HG03196 (cell line): ENCODE measurements around the gene ALPI.

ENCODE experiments used
- ATAC-seq: cut with Tn5 transposase; IDR thresholded peaks from one replicate; pipeline ENCODE4 v1.9.1; 2021; ENCODE audit not compliant: unreplicated experiment

ALPI gene

DNA sequence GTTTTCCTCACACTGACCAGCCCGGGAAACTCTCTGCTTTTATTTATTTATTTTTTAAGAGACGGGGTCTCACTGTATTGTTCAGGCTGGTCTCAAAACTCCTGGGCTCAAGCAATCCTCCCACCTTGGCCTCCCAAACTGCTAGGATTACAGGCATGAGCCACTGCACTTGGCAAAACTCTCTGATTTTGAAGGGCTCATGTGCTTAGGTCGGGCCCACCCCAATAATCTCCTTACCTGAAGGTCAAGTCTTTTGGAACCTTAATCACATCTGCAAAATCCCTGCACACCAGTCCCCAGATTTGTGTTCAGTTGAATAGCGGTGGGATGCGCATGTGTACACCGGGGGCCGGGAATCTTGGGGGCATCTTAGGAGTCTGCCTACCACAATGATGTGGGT lies 39.3 kb downstream of the ALPI start:
- ATAC-seq, result no peak

- ATAC-seq, result no peak
These were observed 40.7 kb downstream of the ALPI start for GRCh38 chr2:232496501-232497270.

GRCh38 chr2:232497348-232497747 lies 41.4 kb downstream of the ALPI start:
- ATAC-seq, result no peak

DNA sequence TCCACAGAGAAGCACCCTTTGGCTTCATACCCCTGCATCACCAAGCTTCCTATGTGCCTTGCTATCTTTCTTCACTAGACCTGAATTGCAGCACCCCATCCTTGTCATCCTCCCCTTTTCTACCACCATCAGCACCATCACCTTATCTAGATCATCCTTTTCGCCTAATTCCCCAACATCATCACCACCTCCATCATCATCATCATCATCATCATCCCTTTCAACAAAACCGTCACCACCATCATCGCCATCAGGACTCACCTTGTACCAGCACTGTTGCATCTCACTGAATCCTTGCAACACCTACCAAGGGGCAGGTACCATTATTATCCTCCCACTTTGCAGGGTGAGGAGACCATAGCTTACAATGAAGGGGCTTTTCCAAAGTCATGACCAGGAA lies 42.5 kb downstream of the ALPI start:
- no peak for ATAC-seq

DNA sequence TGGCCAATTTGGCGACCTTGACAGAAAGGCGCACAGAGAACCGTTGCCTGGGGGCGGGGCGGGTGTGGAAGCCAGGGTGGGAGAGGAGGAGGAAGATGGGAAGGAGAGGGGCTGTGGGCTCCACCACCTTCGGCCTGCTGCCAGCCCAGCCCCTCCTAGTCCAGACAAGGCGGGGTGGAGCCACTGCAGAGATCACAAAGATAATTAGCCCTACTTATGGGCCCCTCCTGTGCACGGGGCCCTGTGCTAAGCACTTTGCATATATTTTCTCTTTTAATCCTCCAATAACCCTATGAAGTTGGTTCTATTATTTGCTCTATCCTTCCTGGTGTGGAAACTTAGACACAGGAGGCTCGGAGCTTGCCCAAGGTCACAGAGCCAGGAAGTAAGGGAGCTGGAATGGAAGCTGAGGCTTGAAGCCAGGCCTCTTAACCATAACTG lies 45.4 kb downstream of the ALPI start:
- no peak for ATAC-seq

- no peak for ATAC-seq
These were observed 45.9 kb downstream of the ALPI start for GRCh38 chr2:232501794-232502390.

DNA sequence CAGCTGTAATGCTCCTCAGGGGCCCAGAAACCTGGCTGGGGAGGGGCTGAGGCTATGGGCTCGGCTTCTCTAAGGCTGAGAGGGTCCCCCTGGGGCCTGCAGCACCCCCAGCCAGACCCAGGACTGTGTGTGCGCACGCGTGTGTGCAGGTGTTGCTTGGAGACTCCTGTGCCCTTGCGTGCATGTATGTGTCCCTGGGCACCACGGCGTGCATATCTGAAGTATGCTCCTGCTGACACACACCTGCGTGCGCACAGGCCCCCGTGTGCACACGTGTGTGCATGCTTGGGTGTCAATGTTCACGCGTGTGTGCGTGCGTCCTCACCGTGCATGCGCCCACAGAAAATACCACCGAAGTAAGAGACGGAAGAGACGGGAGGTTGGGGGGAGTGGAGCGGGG lies 46.6 kb downstream of the ALPI start:
- no peak for ATAC-seq

DNA sequence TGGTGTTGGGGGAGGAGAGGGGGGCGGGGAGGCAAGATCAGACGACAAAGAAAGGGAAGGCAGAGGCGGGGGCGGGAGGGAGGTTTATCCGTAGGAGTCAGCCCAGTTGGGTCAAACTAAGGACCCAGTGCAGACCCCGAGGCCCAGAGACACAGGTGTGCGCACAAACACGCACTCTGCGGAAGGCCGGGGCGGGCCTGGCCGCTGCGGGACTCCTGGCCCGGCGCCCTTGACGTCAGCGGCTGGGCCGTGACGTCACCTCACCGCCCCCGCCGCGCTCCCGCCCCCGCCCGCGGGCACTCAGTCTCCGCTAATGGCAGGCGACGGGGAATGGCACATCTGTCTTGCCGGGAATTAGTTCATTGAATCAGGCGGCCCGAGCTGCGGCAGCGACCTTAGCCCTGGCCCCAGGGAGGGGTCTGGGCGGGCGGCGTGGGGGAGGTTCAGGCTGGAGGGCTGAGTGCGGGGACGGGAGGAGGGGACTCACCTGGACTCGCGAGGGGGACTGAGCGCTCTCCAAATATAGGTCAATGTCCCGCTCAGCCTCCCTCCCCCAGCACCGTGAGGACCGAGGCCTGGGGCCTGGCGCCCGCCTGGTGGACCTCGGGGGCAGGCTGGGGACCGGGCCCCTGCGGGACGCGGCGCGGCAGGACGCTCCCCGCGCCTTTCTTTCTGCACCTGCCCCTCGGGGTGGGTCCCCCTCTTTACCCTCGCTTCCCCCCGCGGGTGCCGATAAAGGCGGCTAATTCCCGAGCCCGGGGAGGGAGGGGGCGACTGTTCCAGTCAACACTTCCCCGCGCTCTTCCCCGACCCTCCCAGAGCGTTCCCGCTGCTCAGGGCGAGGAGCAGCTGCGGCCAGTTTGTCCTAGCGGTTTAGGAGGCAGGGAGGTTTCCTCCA lies 47.2 kb downstream of the ALPI start:
- ATAC-seq, result no peak

DNA sequence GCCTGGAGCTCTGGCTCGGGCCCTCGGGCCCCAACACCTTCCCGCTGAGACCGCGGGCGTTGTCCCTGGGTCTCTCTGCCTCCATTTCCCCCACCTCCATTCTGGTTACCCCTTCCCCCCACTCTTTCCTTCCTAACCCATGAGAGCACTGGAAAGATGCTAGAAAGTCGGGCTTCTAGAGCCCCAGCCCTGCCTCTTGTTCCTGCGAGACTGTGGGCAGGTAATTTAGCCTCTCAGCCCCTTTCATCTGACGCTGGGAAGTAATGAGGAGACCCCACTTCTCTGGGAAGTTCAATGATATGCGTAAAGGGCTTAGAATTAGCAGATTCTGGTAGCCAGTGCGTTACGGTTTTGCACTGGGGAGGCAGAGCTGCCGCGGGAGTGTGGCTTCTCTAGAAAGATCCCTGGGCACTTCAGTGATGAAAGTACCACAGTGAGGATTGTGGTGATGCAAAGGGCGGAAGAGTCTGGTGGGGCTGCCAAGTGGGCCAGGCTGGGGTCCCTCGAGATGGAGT lies 47.9 kb downstream of the ALPI start:
- ATAC-seq, result no peak

DNA sequence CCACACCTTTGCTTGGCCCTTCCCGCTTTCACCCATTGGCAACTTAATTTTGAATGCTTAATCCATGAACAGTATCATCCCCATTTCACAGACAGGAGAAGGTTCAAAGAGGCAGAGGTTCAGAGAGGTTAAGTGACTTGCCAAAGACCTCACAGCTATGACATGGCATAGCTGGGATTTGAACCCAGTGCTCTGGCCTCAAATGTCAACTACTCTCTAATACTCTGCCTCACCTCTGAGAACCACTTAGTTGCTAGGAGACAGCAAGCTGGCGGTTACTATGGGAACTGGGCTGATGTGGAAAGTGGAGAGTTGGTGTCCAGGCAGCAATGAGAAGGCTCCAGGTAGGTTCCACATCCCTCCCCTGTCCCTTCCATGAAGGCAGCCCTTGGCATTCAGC lies 48.5 kb downstream of the ALPI start:
- ATAC-seq, result no peak

DNA sequence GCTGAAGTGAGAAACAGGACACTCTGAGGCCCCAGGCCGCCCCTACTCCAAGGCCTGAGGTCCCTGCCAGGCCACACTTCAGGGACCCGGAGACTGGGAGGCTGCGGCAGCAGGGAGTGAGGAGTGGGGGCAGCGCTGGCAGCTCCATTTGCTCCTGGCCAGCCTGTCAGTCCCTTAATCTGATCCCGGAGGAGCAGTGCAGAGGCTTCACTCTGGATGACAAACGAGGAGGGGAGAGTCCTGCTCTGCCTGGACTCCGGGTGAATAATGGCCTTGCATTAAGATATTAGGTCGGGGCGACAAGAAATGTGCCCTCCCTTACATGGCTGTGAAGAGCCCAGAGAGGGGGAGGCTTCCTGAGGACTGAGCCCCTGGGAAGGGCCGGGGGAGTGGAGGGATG lies 49.9 kb downstream of the ALPI start:
- ATAC-seq, result no peak

DNA sequence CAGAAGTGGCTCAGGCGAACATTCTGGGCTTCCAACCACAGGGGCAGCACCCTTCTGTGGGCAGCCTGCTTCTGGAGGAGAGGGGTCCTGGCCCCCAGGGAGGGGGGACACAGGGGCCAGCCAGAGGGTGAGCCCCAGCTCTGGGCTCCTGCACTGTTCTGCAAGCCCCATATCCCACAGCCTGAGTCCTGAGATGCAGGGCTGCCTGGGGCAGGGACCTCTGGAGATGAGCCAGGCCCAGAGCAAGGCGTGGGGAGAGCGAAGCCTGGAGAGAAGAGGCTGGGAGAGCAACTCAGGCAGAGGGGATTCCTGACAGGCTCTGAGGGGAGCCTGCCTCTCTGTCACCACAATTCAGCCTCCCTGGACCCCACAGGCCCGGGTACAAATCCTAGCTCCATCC lies 50.8 kb downstream of the ALPI start:
- no peak for ATAC-seq

DNA sequence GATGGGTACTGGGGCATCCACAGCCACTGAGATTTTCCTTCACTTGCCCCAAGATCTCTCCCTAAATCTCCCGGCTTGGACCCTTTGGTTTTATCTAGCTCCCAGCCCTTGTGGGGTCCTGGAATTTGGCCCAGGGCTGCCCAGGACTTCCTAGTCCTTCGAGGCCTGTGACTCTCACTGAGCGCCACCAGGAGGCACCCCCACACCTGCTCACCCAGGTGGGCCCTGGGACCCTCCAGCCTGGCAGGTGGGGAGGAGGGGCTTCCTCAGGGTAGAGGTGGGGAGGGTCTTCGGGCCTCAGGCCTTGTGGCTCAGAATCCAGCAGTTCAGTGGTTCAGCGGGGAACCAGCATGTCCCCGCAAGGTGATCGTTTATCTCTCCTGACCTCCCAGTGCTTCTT lies 52.3 kb downstream of the ALPI start:
- no peak for ATAC-seq
